Stimulated activated CD8-positive, alpha-beta memory T cell treated with anti-CD3 and anti-CD28 coated beads, Interleukin-15, amount 100 ng/mL, for 4 hours (primary cell): Measurements from ENCODE around the gene TMEM40.
A peak's percentile ranks its signal among the peaks of the same experiment; 100 is the strongest.
"Not testable (repeated sequence)": the region's sequence is repeated elsewhere in the genome, so short reads cannot be mapped to it uniquely, and the experiment has no call there.

Experiments
- DNase-seq, 2 donors: peaks; one replicate each; pipeline ENCODE4 v3.0.0-alpha.2; 2020; ENCODE audit warnings: low read depth in 2 of 2

The TMEM40 gene

GRCh38 chr3:12750658-12751071 is 8.4 kb downstream of the TMEM40 start:
- DNase-seq, result peak in 1 of 2 donors; percentile 13

- no peak for DNase-seq
These were observed 8.8 kb downstream of the TMEM40 start for GRCh38 chr3:12750223-12750622.

GRCh38 chr3:12748477-12748876 is 10.6 kb downstream of the TMEM40 start:
- DNase-seq, result no peak

GRCh38 chr3:12746419-12746818 is 12.6 kb downstream of the TMEM40 start:
- no peak for DNase-seq

- DNase-seq, result no peak
These were observed 14.7 kb downstream of the TMEM40 start for GRCh38 chr3:12744326-12744725.

GRCh38 chr3:12743583-12743982 is 15.5 kb downstream of the TMEM40 start:
- DNase-seq, result no peak

- no peak for DNase-seq
These were observed 16.5 kb downstream of the TMEM40 start for GRCh38 chr3:12742330-12743107.

GRCh38 chr3:12741209-12741608 is 17.9 kb downstream of the TMEM40 start:
- no peak for DNase-seq

- no peak for DNase-seq
These were observed 21.2 kb downstream of the TMEM40 start for GRCh38 chr3:12737833-12738232.

- no peak for DNase-seq
These were observed 21.7 kb downstream of the TMEM40 start for GRCh38 chr3:12737319-12737718.

- no peak for DNase-seq
These were observed 24.1 kb downstream of the TMEM40 start for GRCh38 chr3:12734960-12735359.

GRCh38 chr3:12733566-12733965 is 25.5 kb downstream of the TMEM40 start:
- DNase-seq, result no peak

GRCh38 chr3:12730506-12731242 is 28.4 kb downstream of the TMEM40 start:
- no peak for DNase-seq

- no peak for DNase-seq
These were observed 29.9 kb downstream of the TMEM40 start for GRCh38 chr3:12729051-12729651.

GRCh38 chr3:12727937-12728336 is 31.1 kb downstream of the TMEM40 start:
- no peak for DNase-seq

- no peak for DNase-seq
These were observed 31.6 kb downstream of the TMEM40 start for GRCh38 chr3:12727481-12727880.

- no peak for DNase-seq
These were observed 33.6 kb downstream of the TMEM40 start for GRCh38 chr3:12725436-12725835.

GRCh38 chr3:12724794-12725193 is 34.3 kb downstream of the TMEM40 start:
- no peak for DNase-seq

- not testable (repeated sequence) for DNase-seq
These were observed 35.7 kb downstream of the TMEM40 start for GRCh38 chr3:12723362-12723761.

GRCh38 chr3:12722226-12722625 is 36.8 kb downstream of the TMEM40 start:
- DNase-seq, result no peak

- peak; percentile 15 to 53 for DNase-seq
These were observed 38.8 kb downstream of the TMEM40 start for GRCh38 chr3:12719984-12720898.

GRCh38 chr3:12719541-12719940 is 39.5 kb downstream of the TMEM40 start:
- no peak for DNase-seq
